ENCODE results near the gene ADGRD2. TPM values are rescaled to one million over a fixed set of nuclear protein-coding genes. Genes with fewer than 3 reads are reported as not detected.

ADGRD2 gene
- total RNA-seq, 5 donors from 2014 or later (not counting 1 experiment from before 2014, with no cell fraction given), result not detected

DNA sequence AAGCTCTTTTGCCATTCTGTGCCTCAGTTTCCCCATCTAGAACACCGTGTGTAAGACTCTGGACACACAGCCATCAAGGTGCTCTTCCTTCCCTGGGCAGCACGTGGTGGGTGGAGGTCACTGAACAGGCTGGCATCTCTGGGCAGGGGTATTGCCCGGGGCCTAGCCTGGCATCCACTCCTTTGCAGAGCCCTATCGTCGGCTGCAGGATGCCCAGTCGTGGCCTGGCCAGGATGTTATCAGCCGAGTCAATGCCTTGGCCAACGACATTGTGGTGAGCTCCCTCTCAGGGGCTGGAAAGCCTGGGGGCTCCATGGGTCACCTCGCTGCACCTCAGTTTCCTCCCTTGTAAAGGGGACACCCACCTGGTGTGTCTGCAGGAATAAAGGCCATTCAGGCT is 4.0 kb downstream of the ADGRD2 start:
- H3K9me3 Mint-ChIP-seq, result no peaks in the 10 kb centered on the region

DNA sequence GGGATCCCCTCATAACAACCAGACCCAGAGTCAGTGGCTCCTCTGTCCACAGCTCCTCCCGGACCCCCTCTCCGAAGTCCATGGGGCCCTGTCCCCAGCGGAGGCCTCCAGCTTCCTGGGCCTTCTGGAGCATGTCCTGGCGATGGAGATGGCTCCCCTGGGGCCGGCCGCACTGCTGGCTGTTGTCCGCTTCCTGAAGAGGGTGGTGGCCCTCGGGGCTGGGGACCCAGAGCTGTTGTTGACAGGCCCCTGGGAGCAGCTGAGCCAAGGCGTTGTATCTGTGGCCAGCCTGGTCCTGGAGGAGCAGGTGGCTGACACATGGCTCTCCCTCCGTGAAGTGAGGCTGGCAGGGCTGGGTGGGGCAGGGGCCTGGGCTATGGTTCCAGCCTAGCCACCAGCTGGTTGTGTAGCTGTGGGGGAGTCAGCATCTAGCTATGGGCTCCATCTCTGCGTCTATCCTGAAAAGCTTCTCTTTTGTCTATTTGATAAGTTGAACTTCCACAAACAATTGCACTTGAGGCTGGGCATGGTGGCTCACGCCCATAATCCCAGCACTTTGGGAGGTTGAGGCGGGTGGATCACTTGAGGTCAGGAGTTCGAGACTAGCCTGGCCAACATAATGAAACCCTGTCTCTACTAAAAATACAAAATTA is 4.7 kb downstream of the ADGRD2 start:
- peaks cover 9 to 27% of the 10 kb centered on the region in 2 donors for H3K27me3 Mint-ChIP-seq
- POLR2A ChIA-PET, result no interaction called here
- Histone ChIP-seq H3K9me3 (no peaks in the 10 kb centered on the region), H3K36me3 (ENCODE audit: control insufficient read depth in 2 of 2, extremely low read depth in 1 of 2, insufficient read depth in 1 of 2, low read length in 1 of 2) (no peaks in the 10 kb centered on the region), H3K4me1 (ENCODE audit: control insufficient read depth in 1 of 2, extremely low read depth in 1 of 2, insufficient read depth in 2 of 2, low read length in 2 of 2) (peaks cover 0 to 6% of the 10 kb centered on the region in 2 experiments), H3K4me3 (ENCODE audit: control insufficient read depth in 1 of 2, extremely low read depth in 1 of 2, low read length in 1 of 2) (no peak overlapping the region), H3K27ac (ENCODE audit: low read length) (no peak overlapping the region), H3K27me3 (replicated peaks in 1 of 2; ENCODE audit: control insufficient read depth in 2 of 2, extremely low read depth in 1 of 2, insufficient read depth in 2 of 2, low read length in 1 of 2) (peaks cover 3 to 50% of the 10 kb centered on the region in 2 experiments)
- H3K4me3 Mint-ChIP-seq, result no peak overlapping the region
- no peak overlapping the region for H3K27ac Mint-ChIP-seq
- peaks cover 0 to 8% (median 2%) of the 10 kb centered on the region in 3 donors for H3K4me1 Mint-ChIP-seq
- 95% methylated on average over 11 of the region's 14 CpGs for WGBS (ENCODE audit: insufficient coverage)
- no peak for ATAC-seq (replicated peaks in 1 of 4)
- H3K9me3 Mint-ChIP-seq, result no peaks in the 10 kb centered on the region
- CTCF ChIA-PET, result interaction anchor here in 1 of 2 donors (0.7 kb wide), 1 partner anchor 98 kb away, joined by 3 read pairs; no protein-coding TSS in a partner anchor
- no peaks in the 10 kb centered on the region for H3K36me3 Mint-ChIP-seq
- no peak for DNase-seq

More for the DNA sequence above, 4.0 kb downstream of the ADGRD2 start:
- no peak overlapping the region for H3K27ac Mint-ChIP-seq
- peaks cover 0 to 8% (median 2%) of the 10 kb centered on the region in 3 donors for H3K4me1 Mint-ChIP-seq
- ATAC-seq (replicated peaks in 1 of 4) (no peak), DNase-seq (no peak)
- Histone ChIP-seq H3K36me3 (ENCODE audit: control insufficient read depth in 2 of 2, extremely low read depth in 1 of 2, insufficient read depth in 1 of 2, low read length in 1 of 2) (no peaks in the 10 kb centered on the region), H3K4me1 (ENCODE audit: control insufficient read depth in 1 of 2, extremely low read depth in 1 of 2, insufficient read depth in 2 of 2, low read length in 2 of 2) (peaks cover 0 to 6% of the 10 kb centered on the region in 2 experiments), H3K27me3 (replicated peaks in 1 of 2; ENCODE audit: control insufficient read depth in 2 of 2, extremely low read depth in 1 of 2, insufficient read depth in 2 of 2, low read length in 1 of 2) (peaks cover 3 to 56% of the 10 kb centered on the region in 2 experiments), H3K9me3 (no peaks in the 10 kb centered on the region), H3K4me3 (ENCODE audit: control insufficient read depth in 1 of 2, extremely low read depth in 1 of 2, low read length in 1 of 2) (no peak overlapping the region), H3K27ac (ENCODE audit: low read length) (no peak overlapping the region)
- ChIA-PET POLR2A (no interaction called here), CTCF (no interaction called here)
- no peaks in the 10 kb centered on the region for H3K36me3 Mint-ChIP-seq
- WGBS (ENCODE audit: insufficient coverage), result 76% methylated on average over 8 of the region's 9 CpGs
- H3K4me3 Mint-ChIP-seq, result no peak overlapping the region
- peaks cover 15 to 34% of the 10 kb centered on the region in 2 donors for H3K27me3 Mint-ChIP-seq

DNA sequence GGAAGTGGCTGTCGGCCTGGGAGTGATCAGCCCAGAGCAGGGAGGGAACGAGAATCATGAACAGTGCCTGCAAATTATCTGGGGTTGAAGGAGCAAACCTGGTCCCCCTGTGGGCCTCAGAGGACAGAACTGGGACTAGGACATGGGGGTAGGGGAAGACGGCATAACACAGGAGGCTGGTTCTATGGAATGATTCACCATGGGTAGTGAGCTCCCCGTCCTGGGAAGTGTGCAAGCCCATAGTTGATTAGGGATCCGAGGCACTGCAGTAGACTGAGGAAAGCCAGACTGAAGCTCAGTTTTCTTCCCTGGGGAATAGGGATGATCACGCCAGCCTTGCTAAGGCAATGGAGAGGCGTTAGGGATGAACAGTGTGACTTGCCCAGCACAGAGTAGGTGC is 5.6 kb downstream of the ADGRD2 start:
- Histone ChIP-seq H3K9me3 (no peaks in the 10 kb centered on the region), H3K4me1 (ENCODE audit: control insufficient read depth in 1 of 2, extremely low read depth in 1 of 2, insufficient read depth in 2 of 2, low read length in 2 of 2) (peaks cover 0 to under 1% of the 10 kb centered on the region in 2 experiments), H3K4me3 (ENCODE audit: control insufficient read depth in 1 of 2, extremely low read depth in 1 of 2, low read length in 1 of 2) (no peak overlapping the region), H3K27me3 (replicated peaks in 1 of 2; ENCODE audit: control insufficient read depth in 2 of 2, extremely low read depth in 1 of 2, insufficient read depth in 2 of 2, low read length in 1 of 2) (peaks cover 3 to 41% of the 10 kb centered on the region in 2 experiments), H3K27ac (ENCODE audit: low read length) (no peak overlapping the region), H3K36me3 (ENCODE audit: control insufficient read depth in 2 of 2, extremely low read depth in 1 of 2, insufficient read depth in 1 of 2, low read length in 1 of 2) (no peaks in the 10 kb centered on the region)
- WGBS (ENCODE audit: insufficient coverage), result 68% methylated on average over 5 of the region's 7 CpGs
- ChIA-PET CTCF (interaction anchor here in 1 of 2 donors (0.7 kb wide), 1 partner anchor 97 kb away, joined by 3 read pairs; no protein-coding TSS in a partner anchor), POLR2A (no interaction called here)
- ATAC-seq (replicated peaks in 1 of 4) (no peak), DNase-seq (no peak)
- Mint-ChIP-seq H3K27ac (no peak overlapping the region), H3K36me3 (no peaks in the 10 kb centered on the region), H3K27me3 (peaks cover 8 to 21% of the 10 kb centered on the region in 2 donors), H3K4me3 (no peak overlapping the region), H3K9me3 (peaks cover 0 to 6% (median 4%) of the 10 kb centered on the region in 3 donors), H3K4me1 (peaks cover 0 to 7% (median 2%) of the 10 kb centered on the region in 3 donors)

DNA sequence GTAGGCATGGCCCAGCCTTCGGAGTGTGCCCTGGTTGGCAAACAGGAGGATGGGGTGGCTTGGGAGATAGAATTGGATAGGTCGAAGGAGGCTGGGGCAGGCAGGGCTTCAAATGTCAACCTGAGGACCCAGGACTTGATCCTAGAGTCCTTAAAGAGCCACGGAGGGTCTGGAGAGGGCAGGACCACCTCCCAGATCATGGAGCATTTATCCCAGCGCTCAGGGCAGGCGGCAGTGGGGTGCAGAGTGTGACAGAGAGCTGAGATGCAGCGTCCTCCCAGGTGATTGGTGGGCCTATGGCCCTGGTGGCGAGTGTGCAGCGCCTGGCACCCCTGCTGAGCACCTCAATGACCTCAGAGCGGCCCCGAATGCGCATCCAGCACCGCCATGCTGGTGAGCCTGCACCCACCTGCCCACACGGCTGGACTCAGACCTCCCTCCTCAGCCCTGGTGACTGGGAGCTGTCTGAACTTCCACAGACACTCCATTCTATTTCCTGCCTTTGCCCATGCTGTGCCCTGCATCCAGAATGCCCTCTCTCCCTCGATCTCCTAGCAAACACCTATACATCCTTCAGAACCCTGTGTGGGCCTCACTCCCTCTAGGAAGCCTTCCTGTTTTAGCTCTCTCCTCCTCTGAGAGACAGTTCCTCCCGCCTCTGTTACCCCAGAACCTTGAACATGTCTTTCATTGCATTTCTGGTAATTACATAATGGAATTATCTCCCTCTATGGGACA is 6.3 kb downstream of the ADGRD2 start:
- H3K9me3 ChIP-seq, result no peaks in the 10 kb centered on the region
- peaks cover 5 to 14% of the 10 kb centered on the region in 2 donors for H3K27me3 Mint-ChIP-seq
- no peak for ATAC-seq (replicated peaks in 1 of 4)
- H3K4me1 Mint-ChIP-seq, result peaks cover 0 to 1% (median under 1%) of the 10 kb centered on the region in 3 donors
- peaks cover 0 to 6% (median 4%) of the 10 kb centered on the region in 3 donors for H3K9me3 Mint-ChIP-seq
- no peaks in the 10 kb centered on the region for H3K36me3 Mint-ChIP-seq
- no peak overlapping the region for H3K27ac ChIP-seq (ENCODE audit: low read length)
- H3K4me3 ChIP-seq (ENCODE audit: control insufficient read depth in 1 of 2, extremely low read depth in 1 of 2, low read length in 1 of 2), result no peak overlapping the region
- WGBS (ENCODE audit: insufficient coverage), result 85% methylated on average over 13 of the region's 15 CpGs
- no peaks in the 10 kb centered on the region for H3K36me3 ChIP-seq (ENCODE audit: control insufficient read depth in 2 of 2, extremely low read depth in 1 of 2, insufficient read depth in 1 of 2, low read length in 1 of 2)
- no peak overlapping the region for H3K27ac Mint-ChIP-seq
- CTCF ChIA-PET, result no interaction called here
- peaks cover 2 to 34% of the 10 kb centered on the region in 2 experiments for H3K27me3 ChIP-seq (replicated peaks in 1 of 2; ENCODE audit: control insufficient read depth in 2 of 2, extremely low read depth in 1 of 2, insufficient read depth in 2 of 2, low read length in 1 of 2)
- POLR2A ChIA-PET, result no interaction called here
- H3K4me3 Mint-ChIP-seq, result no peak overlapping the region
- no peak for DNase-seq
- no peaks in the 10 kb centered on the region for H3K4me1 ChIP-seq (ENCODE audit: control insufficient read depth in 1 of 2, extremely low read depth in 1 of 2, insufficient read depth in 2 of 2, low read length in 2 of 2)

DNA sequence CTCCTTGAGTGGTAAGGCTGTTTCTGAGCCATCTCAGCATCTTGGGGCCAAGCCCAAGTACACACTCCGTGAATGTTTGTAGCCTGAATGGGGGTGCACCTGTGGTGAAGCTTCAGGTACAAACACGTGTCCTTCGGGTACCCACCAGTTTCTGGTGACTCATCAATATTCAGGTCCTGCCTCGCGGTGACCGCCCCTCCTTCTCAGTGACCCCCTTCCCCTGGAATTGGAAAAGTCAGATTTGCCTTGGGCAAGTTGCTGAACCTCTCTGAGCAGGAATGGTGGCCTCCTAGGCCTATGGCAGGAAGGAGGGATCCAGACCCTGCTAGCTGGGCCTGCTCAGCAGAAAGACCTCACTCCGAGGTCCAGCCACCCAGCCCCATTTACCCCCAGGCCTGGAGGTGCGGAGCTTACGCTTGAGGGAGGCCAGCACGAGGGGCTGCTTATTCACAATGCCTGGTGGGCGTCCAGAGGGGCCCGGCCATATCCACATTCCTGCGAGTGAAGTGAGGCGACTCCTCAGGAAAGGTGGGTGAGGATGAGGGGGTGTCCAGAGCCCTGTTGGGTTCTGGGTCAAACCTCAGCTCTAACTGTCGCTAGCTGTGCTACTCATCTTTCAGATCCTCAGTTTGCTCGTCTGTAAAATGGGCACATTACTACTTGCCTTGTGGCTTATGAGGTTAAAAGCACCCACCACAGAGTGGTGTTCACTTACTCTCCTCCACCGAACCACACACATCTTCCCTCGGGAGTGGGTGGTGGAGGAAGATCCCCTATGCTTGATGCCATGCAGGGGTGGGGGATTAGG is 7.0 kb downstream of the ADGRD2 start:
- POLR2A ChIA-PET, result no interaction called here
- Mint-ChIP-seq H3K27me3 (peaks cover 3 to 8% of the 10 kb centered on the region in 2 donors), H3K4me3 (no peak overlapping the region), H3K27ac (no peak overlapping the region), H3K4me1 (no peaks in the 10 kb centered on the region), H3K9me3 (peaks cover 0 to 6% (median 4%) of the 10 kb centered on the region in 3 donors), H3K36me3 (no peaks in the 10 kb centered on the region)
- H3K9me3 ChIP-seq, result no peaks in the 10 kb centered on the region
- H3K36me3 ChIP-seq (ENCODE audit: control insufficient read depth in 2 of 2, extremely low read depth in 1 of 2, insufficient read depth in 1 of 2, low read length in 1 of 2), result no peaks in the 10 kb centered on the region
- no peak overlapping the region for H3K4me3 ChIP-seq (ENCODE audit: control insufficient read depth in 1 of 2, extremely low read depth in 1 of 2, low read length in 1 of 2)
- no peak for DNase-seq
- peaks cover 0 to 28% of the 10 kb centered on the region in 2 experiments for H3K27me3 ChIP-seq (replicated peaks in 1 of 2; ENCODE audit: control insufficient read depth in 2 of 2, extremely low read depth in 1 of 2, insufficient read depth in 2 of 2, low read length in 1 of 2)
- no peak for ATAC-seq (replicated peaks in 1 of 4)
- no peak overlapping the region for H3K27ac ChIP-seq (ENCODE audit: low read length)
- 78% methylated on average over 6 of the region's 18 CpGs for WGBS (ENCODE audit: insufficient coverage)
- H3K4me1 ChIP-seq (ENCODE audit: control insufficient read depth in 1 of 2, extremely low read depth in 1 of 2, insufficient read depth in 2 of 2, low read length in 2 of 2), result no peaks in the 10 kb centered on the region
- CTCF ChIA-PET, result no interaction called here

DNA sequence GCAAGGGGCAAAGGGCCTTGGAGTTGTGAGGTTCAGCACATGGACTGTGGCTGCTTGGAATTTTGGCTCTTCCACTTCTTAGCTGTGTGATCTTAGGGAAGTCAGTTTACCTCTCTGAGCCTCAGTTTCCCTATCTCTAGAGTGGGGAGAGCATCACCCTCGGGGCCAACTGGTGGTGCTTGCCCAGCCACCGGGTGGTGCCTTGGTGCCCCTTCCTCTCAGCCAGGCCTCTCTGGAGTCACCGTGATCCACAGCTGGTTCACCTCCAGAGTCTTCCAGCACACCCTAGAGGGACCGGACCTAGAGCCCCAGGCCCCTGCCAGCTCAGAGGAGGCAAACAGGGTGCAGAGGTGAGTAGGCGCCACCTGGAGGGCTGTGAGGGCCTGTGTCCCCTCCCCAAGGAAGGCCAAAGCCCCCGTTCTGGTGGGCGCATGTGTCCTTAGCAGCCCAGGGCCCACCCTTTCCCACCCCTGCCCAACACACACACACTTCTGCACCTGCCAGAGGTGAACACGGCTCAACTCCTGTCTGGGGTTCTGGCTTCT is 7.7 kb downstream of the ADGRD2 start:
- Histone ChIP-seq H3K36me3 (ENCODE audit: control insufficient read depth in 2 of 2, extremely low read depth in 1 of 2, insufficient read depth in 1 of 2, low read length in 1 of 2) (no peaks in the 10 kb centered on the region), H3K27ac (ENCODE audit: low read length) (no peak overlapping the region), H3K9me3 (no peaks in the 10 kb centered on the region), H3K4me3 (ENCODE audit: control insufficient read depth in 1 of 2, extremely low read depth in 1 of 2, low read length in 1 of 2) (no peak overlapping the region), H3K27me3 (replicated peaks in 1 of 2; ENCODE audit: control insufficient read depth in 2 of 2, extremely low read depth in 1 of 2, insufficient read depth in 2 of 2, low read length in 1 of 2) (peaks cover 0 to 22% of the 10 kb centered on the region in 2 experiments), H3K4me1 (ENCODE audit: control insufficient read depth in 1 of 2, extremely low read depth in 1 of 2, insufficient read depth in 2 of 2, low read length in 2 of 2) (no peaks in the 10 kb centered on the region)
- no peak overlapping the region for H3K4me3 Mint-ChIP-seq
- peaks cover 3% of the 10 kb centered on the region in 2 donors for H3K27me3 Mint-ChIP-seq
- peaks cover 0 to 6% (median 6%) of the 10 kb centered on the region in 3 donors for H3K9me3 Mint-ChIP-seq
- POLR2A ChIA-PET, result no interaction called here
- no peak for ATAC-seq (replicated peaks in 1 of 4)
- H3K36me3 Mint-ChIP-seq, result no peaks in the 10 kb centered on the region
- 76% methylated on average over 5 of the region's 8 CpGs for WGBS (ENCODE audit: insufficient coverage)
- H3K27ac Mint-ChIP-seq, result no peak overlapping the region
- H3K4me1 Mint-ChIP-seq, result no peaks in the 10 kb centered on the region
- no peak for DNase-seq
- CTCF ChIA-PET, result no interaction called here
